Ishikawa (cell line): ENCODE measurements around the gene NEK10.

Source experiments
- CEBPB ChIP-seq: IDR thresholded peaks from 2 replicates; pipeline ENCODE4 v1.6.1; 2012
- CREB1 ChIP-seq: IDR thresholded peaks from 2 replicates; pipeline ENCODE4 v1.6.1; 2012; ENCODE audit warnings: low read depth
- EGR1 ChIP-seq: IDR thresholded peaks from 2 replicates; pipeline ENCODE4 v1.6.1; 2012
- EP300 ChIP-seq: IDR thresholded peaks from 2 replicates; pipeline ENCODE4 v1.6.1; 2012; ENCODE audit warnings: borderline replicate concordance
- FOXM1 ChIP-seq: IDR thresholded peaks from 2 replicates; pipeline ENCODE4 v1.6.1; 2012; ENCODE audit warnings: low read depth, borderline replicate concordance
- MAX ChIP-seq: IDR thresholded peaks from 2 replicates; pipeline ENCODE4 v1.6.1; 2012
- NFIC ChIP-seq: IDR thresholded peaks from 2 replicates; pipeline ENCODE4 v1.6.1; 2012
- RAD21 ChIP-seq: IDR thresholded peaks from 2 replicates; pipeline ENCODE4 v1.6.1; 2012; ENCODE audit warnings: low read depth
- REST ChIP-seq: IDR thresholded peaks from 2 replicates; pipeline ENCODE4 v1.6.1; 2012; ENCODE audit warnings: low read depth, mild to moderate bottlenecking
- TAF1 ChIP-seq: IDR thresholded peaks from 2 replicates; pipeline ENCODE4 v1.6.1; 2012; ENCODE audit warnings: low read depth, mild to moderate bottlenecking
- TCF12 ChIP-seq: IDR thresholded peaks from 2 replicates; pipeline ENCODE4 v1.6.1; 2012; ENCODE audit warnings: low read depth
- TEAD4 ChIP-seq: IDR thresholded peaks from 2 replicates; pipeline ENCODE4 v1.6.1; 2012
- USF1 ChIP-seq: IDR thresholded peaks from 2 replicates; pipeline ENCODE4 v1.6.1; 2012
- YY1 ChIP-seq: IDR thresholded peaks from 2 replicates; pipeline ENCODE4 v1.6.1; 2012; ENCODE audit warnings: low read depth

- no peak for TF ChIP-seq EP300
- TF ChIP-seq TEAD4, result no peak
- no peak for TF ChIP-seq TCF12
- no peak for TF ChIP-seq CEBPB
- no peak for TF ChIP-seq CREB1
- TF ChIP-seq FOXM1, result no peak
- TF ChIP-seq NFIC, result no peak
- no peak for TF ChIP-seq MAX
- TF ChIP-seq RAD21, result no peak
- no peak for TF ChIP-seq USF1
- TF ChIP-seq YY1, result no peak
- no peak for TF ChIP-seq REST
- no peak for TF ChIP-seq TAF1
- TF ChIP-seq EGR1, result no peak
These were observed 97.3 kb downstream of the NEK10 start for GRCh38 chr3:27271890-27272289.
